ENCODE results near the gene NOS1AP.

NOS1AP gene

DNA sequence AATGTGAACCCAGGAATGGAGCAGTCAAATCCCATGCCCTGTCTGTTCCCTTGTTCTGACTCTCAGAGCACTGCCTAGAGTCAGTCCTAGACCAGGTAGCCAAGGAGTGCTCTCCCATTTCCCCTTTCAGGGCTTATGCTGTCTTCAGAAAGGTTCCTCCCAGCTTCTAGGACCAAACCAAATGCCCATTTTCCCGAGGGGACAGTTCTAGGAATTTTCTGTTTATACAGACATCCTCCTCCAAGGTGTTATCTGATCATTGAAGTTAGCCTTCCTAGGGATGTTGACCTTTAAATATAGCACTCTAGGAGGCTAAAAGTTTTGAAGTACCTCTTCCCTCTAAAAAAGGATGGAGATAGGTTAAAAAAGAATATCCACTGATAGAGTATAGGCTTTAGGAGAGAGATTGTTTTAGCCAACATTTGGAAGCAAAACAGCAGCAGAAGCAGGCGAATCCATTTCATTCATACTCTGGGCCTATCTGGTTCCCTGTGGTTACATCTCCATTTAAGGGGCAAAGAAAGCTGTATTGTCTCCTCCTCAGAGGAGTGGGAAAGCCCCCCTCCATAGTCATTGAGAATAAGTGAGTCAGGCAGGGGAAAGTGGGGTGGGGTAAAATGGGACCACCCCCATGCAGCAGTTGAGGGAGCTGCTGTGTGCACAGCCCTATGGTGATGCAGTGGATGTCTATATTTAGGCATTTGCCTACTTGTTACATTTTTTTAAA is 180.7 kb downstream of the NOS1AP start:
- 50% methylated on average over 1 of the region's 2 CpGs; no CpG with 5 or more reads in 1 of the 2 experiments for WGBS, 2 experiments (ENCODE audit: insufficient coverage in 2 of 2)
- no peak overlapping the region for H3K4me3 ChIP-seq (ENCODE audit: extremely low read depth, insufficient read depth, low read length, poor library complexity, severe bottlenecking)
- no peak overlapping the region for H3K27ac ChIP-seq (ENCODE audit: low read depth, low read length, severe bottlenecking)
- H3K9me3 ChIP-seq (ENCODE audit: control insufficient read depth, low read length) = no peaks in the 10 kb centered on the region
- peaks cover 28% of the 10 kb centered on the region for H3K4me1 ChIP-seq (ENCODE audit: control insufficient read depth, insufficient read depth, low read length, poor library complexity, severe bottlenecking)
- no peaks in the 10 kb centered on the region for H3K36me3 ChIP-seq (ENCODE audit: control insufficient read depth, insufficient read depth, low read length)

DNA sequence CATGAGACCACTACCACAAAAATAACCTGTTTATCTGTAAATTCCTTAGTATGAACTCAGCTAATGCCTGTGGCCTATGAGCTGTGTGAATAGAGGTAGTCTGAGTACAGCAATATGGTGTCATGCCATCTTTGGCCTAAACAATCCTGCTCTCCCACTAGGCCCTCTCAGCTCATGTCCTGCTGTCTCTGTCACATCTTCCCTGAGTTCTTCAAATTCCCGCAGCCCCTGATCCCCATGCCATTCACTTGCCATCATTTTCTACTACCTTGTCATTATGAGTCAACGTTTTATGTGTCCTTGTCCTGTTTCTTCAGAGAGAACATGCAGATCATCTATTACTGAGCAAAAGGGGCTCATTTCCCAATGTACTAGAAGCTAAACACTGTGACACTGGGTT is 181.6 kb downstream of the NOS1AP start:
- Histone ChIP-seq H3K27ac (ENCODE audit: low read depth, low read length, severe bottlenecking) (no peak overlapping the region), H3K36me3 (ENCODE audit: control insufficient read depth, insufficient read depth, low read length) (no peaks in the 10 kb centered on the region), H3K9me3 (ENCODE audit: control insufficient read depth, low read length) (no peaks in the 10 kb centered on the region), H3K4me3 (ENCODE audit: extremely low read depth, insufficient read depth, low read length, poor library complexity, severe bottlenecking) (no peak overlapping the region), H3K4me1 (ENCODE audit: control insufficient read depth, insufficient read depth, low read length, poor library complexity, severe bottlenecking) (peaks cover 29% of the 10 kb centered on the region)
- WGBS, 2 experiments (ENCODE audit: insufficient coverage in 2 of 2) = 79 to 89% methylated on average over 2 of the region's 2 CpGs

DNA sequence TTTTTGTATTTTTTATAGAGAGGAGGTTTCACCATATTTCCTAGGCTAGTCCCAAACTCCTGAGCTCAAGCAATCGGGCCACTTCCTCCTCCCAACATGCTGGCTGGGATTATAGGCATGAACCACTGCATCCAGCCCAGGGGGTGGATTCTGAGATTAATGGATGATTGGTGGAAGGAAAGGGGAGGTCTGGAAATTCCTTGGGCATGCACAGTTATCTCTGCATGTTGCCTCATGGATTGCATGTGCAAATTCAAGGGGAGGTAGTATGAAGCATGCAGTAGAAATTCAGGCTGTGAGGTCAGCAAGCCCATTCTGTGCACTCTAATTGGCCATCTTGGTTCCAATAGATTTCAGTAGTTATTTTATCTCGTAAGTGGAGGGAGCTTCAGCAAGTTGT is 182.7 kb downstream of the NOS1AP start:
- Histone ChIP-seq H3K4me1 (ENCODE audit: control insufficient read depth, insufficient read depth, low read length, poor library complexity, severe bottlenecking) (peaks cover 29% of the 10 kb centered on the region), H3K36me3 (ENCODE audit: control insufficient read depth, insufficient read depth, low read length) (no peaks in the 10 kb centered on the region), H3K9me3 (ENCODE audit: control insufficient read depth, low read length) (no peaks in the 10 kb centered on the region), H3K4me3 (ENCODE audit: extremely low read depth, insufficient read depth, low read length, poor library complexity, severe bottlenecking) (no peak overlapping the region), H3K27ac (ENCODE audit: low read depth, low read length, severe bottlenecking) (no peak overlapping the region)
- WGBS, 2 experiments (ENCODE audit: insufficient coverage in 2 of 2) = 100% methylated on average over 1 of the region's 2 CpGs; no CpG with 5 or more reads in 1 of the 2 experiments

DNA sequence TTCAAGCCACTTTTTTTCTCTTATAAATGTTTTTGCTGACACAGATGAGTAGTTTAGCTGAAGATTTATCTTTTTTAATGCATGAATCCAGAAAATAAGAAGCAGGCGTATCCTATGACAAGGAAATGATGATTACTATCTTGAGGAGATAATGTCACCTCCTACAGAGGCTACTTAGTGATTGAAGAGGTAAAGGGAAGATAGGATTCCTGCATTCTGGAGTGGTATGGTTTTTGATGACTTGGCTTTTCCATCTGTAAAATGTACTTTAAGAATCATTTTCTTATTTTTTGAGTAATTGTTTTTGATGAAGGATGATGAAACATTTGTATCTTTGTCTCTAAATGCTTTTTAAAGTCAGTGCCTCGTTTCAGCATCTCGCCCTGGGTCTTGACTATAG is 184.3 kb downstream of the NOS1AP start:
- no peak overlapping the region for H3K4me3 ChIP-seq (ENCODE audit: extremely low read depth, insufficient read depth, low read length, poor library complexity, severe bottlenecking)
- no peak overlapping the region for H3K27ac ChIP-seq (ENCODE audit: low read depth, low read length, severe bottlenecking)
- peaks cover under 1% of the 10 kb centered on the region for H3K9me3 ChIP-seq (ENCODE audit: control insufficient read depth, low read length)
- 82 to 97% methylated on average over 3 of the region's 3 CpGs for WGBS, 2 experiments (ENCODE audit: insufficient coverage in 2 of 2)
- H3K36me3 ChIP-seq (ENCODE audit: control insufficient read depth, insufficient read depth, low read length) = no peaks in the 10 kb centered on the region
- H3K4me1 ChIP-seq (ENCODE audit: control insufficient read depth, insufficient read depth, low read length, poor library complexity, severe bottlenecking) = peaks cover 29% of the 10 kb centered on the region

DNA sequence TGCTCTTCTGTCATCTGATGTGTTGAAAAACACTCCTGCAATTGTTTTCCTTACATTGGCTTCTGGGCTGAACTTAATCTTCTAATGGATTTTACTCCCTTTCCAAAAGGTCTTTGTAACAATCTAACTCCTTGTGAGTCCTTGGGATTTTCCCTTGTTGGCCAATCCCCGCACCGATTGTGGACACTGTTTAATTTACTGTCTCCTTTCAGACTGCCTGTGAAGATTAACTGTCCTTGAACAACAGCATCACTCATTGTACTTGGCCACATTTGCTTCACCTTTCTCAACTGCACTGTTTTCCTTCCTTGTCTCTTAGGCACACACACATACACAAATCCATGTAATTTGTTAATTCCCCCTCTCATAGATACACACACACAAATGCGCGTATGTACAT is 186.8 kb downstream of the NOS1AP start:
- 89 to 100% methylated on average over 2 to 3 of the region's 4 CpGs for WGBS, 2 experiments (ENCODE audit: insufficient coverage in 2 of 2)

DNA sequence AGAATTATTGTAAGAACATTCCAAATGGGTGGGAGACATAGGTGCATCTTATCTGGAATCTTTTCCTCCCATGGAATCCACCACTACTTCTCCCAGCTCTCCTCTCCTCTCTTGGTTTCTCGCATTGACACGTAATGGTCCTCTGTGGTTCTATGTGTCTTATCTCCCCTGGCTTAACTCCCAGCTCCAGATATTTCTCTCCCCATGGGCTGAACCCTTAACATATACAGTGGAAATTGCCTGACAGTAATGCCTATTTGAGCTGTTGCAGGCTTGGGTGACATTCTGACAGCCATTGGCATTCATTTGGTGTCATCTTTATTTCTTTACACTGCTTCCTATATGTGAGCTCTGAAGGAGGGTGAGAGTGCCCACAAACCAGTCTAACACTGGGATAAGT is 188.9 kb downstream of the NOS1AP start:
- H3K4me1 ChIP-seq (ENCODE audit: control insufficient read depth, insufficient read depth, low read length, poor library complexity, severe bottlenecking) = peaks cover 11% of the 10 kb centered on the region
- H3K4me3 ChIP-seq (ENCODE audit: extremely low read depth, insufficient read depth, low read length, poor library complexity, severe bottlenecking) = no peak overlapping the region
- no peaks in the 10 kb centered on the region for H3K36me3 ChIP-seq (ENCODE audit: control insufficient read depth, insufficient read depth, low read length)
- peaks cover 3% of the 10 kb centered on the region for H3K9me3 ChIP-seq (ENCODE audit: control insufficient read depth, low read length)
- 100% methylated on average over 1 to 2 of the region's 2 CpGs for WGBS, 2 experiments (ENCODE audit: insufficient coverage in 2 of 2)
- no peak overlapping the region for H3K27ac ChIP-seq (ENCODE audit: low read depth, low read length, severe bottlenecking)

More for the DNA sequence above, 186.8 kb downstream of the NOS1AP start:
- Histone ChIP-seq H3K4me1 (ENCODE audit: control insufficient read depth, insufficient read depth, low read length, poor library complexity, severe bottlenecking) (peaks cover 12% of the 10 kb centered on the region), H3K4me3 (ENCODE audit: extremely low read depth, insufficient read depth, low read length, poor library complexity, severe bottlenecking) (no peak overlapping the region), H3K36me3 (ENCODE audit: control insufficient read depth, insufficient read depth, low read length) (no peaks in the 10 kb centered on the region), H3K27ac (ENCODE audit: low read depth, low read length, severe bottlenecking) (no peak overlapping the region), H3K9me3 (ENCODE audit: control insufficient read depth, low read length) (peaks cover 3% of the 10 kb centered on the region)

DNA sequence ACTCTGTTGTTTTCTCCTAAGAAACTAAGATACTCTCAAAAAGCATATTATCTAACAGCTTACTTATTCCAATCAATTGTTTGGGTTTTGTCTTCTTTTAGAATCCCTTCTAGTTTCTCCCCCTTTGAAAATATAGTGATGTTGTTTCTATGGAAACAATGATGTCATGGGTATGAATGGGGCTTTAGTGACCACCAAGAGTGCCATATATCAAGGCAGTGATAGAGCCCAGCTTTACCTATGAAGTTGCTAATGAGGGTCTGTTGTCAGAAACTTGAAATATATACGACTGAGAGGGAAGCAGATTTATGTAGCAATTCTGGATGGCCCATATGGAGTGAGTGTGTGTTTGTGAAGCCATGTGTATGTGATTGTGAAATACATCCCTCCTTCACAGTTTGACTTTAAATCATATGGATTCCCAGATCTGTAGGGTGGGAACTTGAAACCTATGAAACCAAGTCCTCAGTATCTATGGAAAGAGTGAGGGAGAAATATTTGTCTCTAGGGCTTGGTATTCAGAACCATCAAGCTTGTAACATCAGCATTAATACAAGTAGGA is 190.5 kb downstream of the NOS1AP start:
- no peak overlapping the region for H3K27ac ChIP-seq (ENCODE audit: low read depth, low read length, severe bottlenecking)
- peaks cover 3% of the 10 kb centered on the region for H3K4me1 ChIP-seq (ENCODE audit: control insufficient read depth, insufficient read depth, low read length, poor library complexity, severe bottlenecking)
- peaks cover 3% of the 10 kb centered on the region for H3K9me3 ChIP-seq (ENCODE audit: control insufficient read depth, low read length)
- H3K4me3 ChIP-seq (ENCODE audit: extremely low read depth, insufficient read depth, low read length, poor library complexity, severe bottlenecking) = no peak overlapping the region
- 83% methylated on average over 1 of the region's 1 CpG for WGBS, 2 experiments (ENCODE audit: insufficient coverage in 2 of 2)
- no peaks in the 10 kb centered on the region for H3K36me3 ChIP-seq (ENCODE audit: control insufficient read depth, insufficient read depth, low read length)

DNA sequence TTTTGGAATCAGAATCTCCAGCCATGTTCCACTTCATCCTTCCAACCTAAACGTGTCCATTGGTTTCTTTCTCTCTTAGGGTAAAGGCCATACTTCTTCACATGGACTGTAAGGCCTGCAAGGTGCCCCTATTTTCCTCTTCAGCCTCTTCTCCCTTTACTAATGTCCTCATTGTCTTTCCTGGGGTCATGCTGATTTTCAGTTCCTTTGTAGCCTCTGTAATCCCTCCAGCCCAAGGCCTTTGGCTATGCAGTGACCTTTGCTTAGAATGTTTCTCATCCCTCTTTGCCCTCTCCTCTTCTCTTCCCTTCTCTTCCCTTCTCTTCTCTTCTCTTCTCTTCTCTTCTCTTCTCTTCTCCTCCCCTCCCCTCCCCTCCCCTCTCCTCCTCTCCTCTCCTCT is 194.6 kb downstream of the NOS1AP start:
- H3K4me3 ChIP-seq (ENCODE audit: extremely low read depth, insufficient read depth, low read length, poor library complexity, severe bottlenecking) = no peak overlapping the region
- no peaks in the 10 kb centered on the region for H3K36me3 ChIP-seq (ENCODE audit: control insufficient read depth, insufficient read depth, low read length)
- no peak overlapping the region for H3K27ac ChIP-seq (ENCODE audit: low read depth, low read length, severe bottlenecking)
- H3K9me3 ChIP-seq (ENCODE audit: control insufficient read depth, low read length) = no peaks in the 10 kb centered on the region
- H3K4me1 ChIP-seq (ENCODE audit: control insufficient read depth, insufficient read depth, low read length, poor library complexity, severe bottlenecking) = no peaks in the 10 kb centered on the region
- 67 to 82% methylated on average over 1 of the region's 1 CpG for WGBS, 2 experiments (ENCODE audit: insufficient coverage in 2 of 2)

DNA sequence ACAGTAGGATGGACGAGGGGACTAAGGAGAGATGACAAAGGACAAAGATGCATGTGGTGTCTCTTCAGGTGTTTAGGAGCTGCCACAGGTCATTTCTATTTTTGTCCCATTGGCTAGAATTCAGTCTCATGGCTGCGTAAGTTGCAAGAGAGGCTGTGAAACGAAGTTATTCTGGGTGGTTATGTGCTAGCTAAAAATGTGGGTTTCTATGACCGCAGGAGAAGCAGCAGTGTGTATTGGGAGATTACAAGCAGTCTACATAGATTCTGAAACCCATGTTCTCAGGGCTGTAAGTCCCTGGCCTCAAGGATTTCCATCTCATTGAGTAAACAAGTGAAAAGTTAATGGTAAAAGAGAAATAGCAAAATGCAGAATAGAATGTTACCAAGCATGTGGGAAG is 196.5 kb downstream of the NOS1AP start:
- H3K36me3 ChIP-seq (ENCODE audit: control insufficient read depth, insufficient read depth, low read length) = no peaks in the 10 kb centered on the region
- H3K9me3 ChIP-seq (ENCODE audit: control insufficient read depth, low read length) = no peaks in the 10 kb centered on the region
- H3K27ac ChIP-seq (ENCODE audit: low read depth, low read length, severe bottlenecking) = no peak overlapping the region
- H3K4me1 ChIP-seq (ENCODE audit: control insufficient read depth, insufficient read depth, low read length, poor library complexity, severe bottlenecking) = no peaks in the 10 kb centered on the region
- H3K4me3 ChIP-seq (ENCODE audit: extremely low read depth, insufficient read depth, low read length, poor library complexity, severe bottlenecking) = no peak overlapping the region
- WGBS, 2 experiments (ENCODE audit: insufficient coverage in 2 of 2) = 84 to 97% methylated on average over 3 to 4 of the region's 4 CpGs

DNA sequence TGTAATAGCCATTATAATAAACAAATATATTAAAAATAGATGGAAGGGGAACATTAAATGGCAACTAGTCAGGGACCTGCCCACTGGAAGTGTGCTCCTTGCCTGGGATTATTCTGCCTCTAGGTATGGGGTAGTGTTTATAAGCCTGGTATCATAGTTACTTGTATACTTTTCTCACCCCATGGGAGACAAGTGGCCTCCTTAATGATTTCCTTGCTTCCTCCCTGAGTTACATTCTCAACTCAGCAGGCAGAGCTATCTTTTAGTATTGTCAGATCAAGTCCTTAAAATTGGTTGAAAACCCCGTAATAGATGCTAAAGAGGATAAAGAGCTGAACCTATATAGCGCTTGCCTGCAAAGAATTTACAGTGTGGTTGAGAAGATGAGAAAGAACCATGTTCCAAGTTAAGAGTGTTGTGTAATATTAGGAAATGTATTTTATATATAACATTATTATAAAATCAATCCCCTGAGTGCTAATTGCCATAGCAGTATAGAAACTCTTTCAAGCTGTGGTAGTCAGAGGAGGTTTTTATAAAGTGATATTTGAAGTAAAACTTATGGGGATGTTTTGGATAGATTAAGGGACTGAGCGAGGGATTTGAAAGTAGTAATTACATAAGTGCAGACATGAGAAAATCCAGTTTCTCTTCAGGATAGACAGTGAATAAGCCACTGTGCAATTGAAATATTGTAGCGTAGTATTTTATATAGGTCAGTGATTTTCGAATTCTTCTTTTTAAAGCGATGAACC is 200.7 kb downstream of the NOS1AP start:
- no peaks in the 10 kb centered on the region for H3K36me3 ChIP-seq (ENCODE audit: control insufficient read depth, insufficient read depth, low read length)
- H3K27ac ChIP-seq (ENCODE audit: low read depth, low read length, severe bottlenecking) = no peak overlapping the region
- no peaks in the 10 kb centered on the region for H3K4me1 ChIP-seq (ENCODE audit: control insufficient read depth, insufficient read depth, low read length, poor library complexity, severe bottlenecking)
- no peaks in the 10 kb centered on the region for H3K9me3 ChIP-seq (ENCODE audit: control insufficient read depth, low read length)
- WGBS, 2 experiments (ENCODE audit: insufficient coverage in 2 of 2) = 78 to 100% methylated on average over 2 to 3 of the region's 6 CpGs
- H3K4me3 ChIP-seq (ENCODE audit: extremely low read depth, insufficient read depth, low read length, poor library complexity, severe bottlenecking) = no peak overlapping the region

DNA sequence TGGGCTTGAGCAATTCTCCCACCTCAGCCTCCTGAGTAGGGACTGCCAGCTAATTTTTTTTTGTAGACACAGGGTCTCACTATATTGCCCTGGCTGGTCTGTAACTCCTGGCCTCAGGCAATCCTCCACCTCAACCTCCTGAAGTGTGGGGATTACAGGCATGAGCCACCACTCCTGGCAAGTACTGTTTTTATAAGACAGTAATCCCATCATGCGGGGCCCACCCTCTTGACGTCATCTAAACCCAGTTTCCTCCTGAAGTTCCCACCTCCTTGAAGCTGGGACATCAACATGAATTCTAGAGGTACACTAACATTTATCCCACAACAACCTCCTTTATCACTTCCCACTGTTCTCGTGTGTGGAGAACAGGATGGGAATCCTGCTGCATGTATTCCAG is 202.5 kb downstream of the NOS1AP start:
- no peaks in the 10 kb centered on the region for H3K4me1 ChIP-seq (ENCODE audit: control insufficient read depth, insufficient read depth, low read length, poor library complexity, severe bottlenecking)
- 83 to 91% methylated on average over 1 to 3 of the region's 3 CpGs for WGBS, 2 experiments (ENCODE audit: insufficient coverage in 2 of 2)
- no peak overlapping the region for H3K27ac ChIP-seq (ENCODE audit: low read depth, low read length, severe bottlenecking)
- H3K9me3 ChIP-seq (ENCODE audit: control insufficient read depth, low read length) = no peaks in the 10 kb centered on the region
- H3K36me3 ChIP-seq (ENCODE audit: control insufficient read depth, insufficient read depth, low read length) = no peaks in the 10 kb centered on the region
- H3K4me3 ChIP-seq (ENCODE audit: extremely low read depth, insufficient read depth, low read length, poor library complexity, severe bottlenecking) = no peak overlapping the region
